GM10266 (cell line): ENCODE measurements around the gene TAT.
"Not testable (repeated sequence)": the region's sequence is repeated elsewhere in the genome, so short reads cannot be mapped to it uniquely, and the experiment has no call there.

Experiments used
- DNase-seq: peaks from one replicate; pipeline ENCODE4 v3.0.0; 2012; ENCODE audit errors: extremely low spot score
- CTCF ChIP-seq: IDR thresholded peaks from 2 replicates; pipeline ENCODE4 v1.5.1; 2012; ENCODE audit warnings: mild to moderate bottlenecking, low read depth; ENCODE audit not compliant: control insufficient read depth, insufficient read depth; ENCODE audit errors: missing control alignments

The TAT gene

GRCh38 chr16:71576971-71577370 lies at the start of gene TAT:
TSS of gene TAT (minus strand) at chr16:71577092. CDS start at chr16:71576415, 677 bp downstream.
- no peak for TF ChIP-seq CTCF
- DNase-seq, result no peak

- peak; percentile 43 for DNase-seq
- TF ChIP-seq CTCF, result no peak
Measured at GRCh38 chr16:71626018-71626857, 49.3 kb upstream of the TAT start, which contains the start of gene MARVELD3. TSS of gene MARVELD3 (plus strand) at chr16:71626184. CDS start at chr16:71626230, 46 bp downstream.

- TF ChIP-seq CTCF, result no peak
Measured at GRCh38 chr16:71625113-71625850, 48.4 kb upstream of the TAT start.

GRCh38 chr16:71623597-71623996 lies 46.7 kb upstream of the TAT start:
- TF ChIP-seq CTCF, result no peak
- DNase-seq, result peak; percentile 30

More at GRCh38 chr16:71625113-71625850, 48.4 kb upstream of the TAT start:
- DNase-seq, result no peak

- TF ChIP-seq CTCF, result no peak
- DNase-seq, result no peak
Measured at GRCh38 chr16:71622088-71622487, 45.2 kb upstream of the TAT start.

- no peak for DNase-seq
- TF ChIP-seq CTCF, result no peak
Measured at GRCh38 chr16:71618429-71618828, 41.5 kb upstream of the TAT start.

GRCh38 chr16:71614956-71615355 lies 38.1 kb upstream of the TAT start:
- DNase-seq, result not testable (repeated sequence)
